OCI-LY7 (cell line): ENCODE data around the gene TUSC2.

Source experiments
- CTCF ChIP-seq: fragments of 200-600 bp; sonication (generic); conservative IDR thresholded peaks from 2 replicates; pipeline ENCODE4 v1.5.1; 2014; ENCODE audit warnings: mild to moderate bottlenecking, antibody characterized with exemption, low read length, moderate library complexity, mixed read lengths
- EZH2phosphoT487 ChIP-seq: fragments of 200-600 bp; sonication (generic); IDR thresholded peaks from 2 replicates; pipeline ENCODE4 v1.6.1; 2018; ENCODE audit warnings: low read depth, borderline replicate concordance, mild to moderate bottlenecking, mixed run types, antibody characterized with exemption, low read length, moderate library complexity, mixed read lengths

DNA sequence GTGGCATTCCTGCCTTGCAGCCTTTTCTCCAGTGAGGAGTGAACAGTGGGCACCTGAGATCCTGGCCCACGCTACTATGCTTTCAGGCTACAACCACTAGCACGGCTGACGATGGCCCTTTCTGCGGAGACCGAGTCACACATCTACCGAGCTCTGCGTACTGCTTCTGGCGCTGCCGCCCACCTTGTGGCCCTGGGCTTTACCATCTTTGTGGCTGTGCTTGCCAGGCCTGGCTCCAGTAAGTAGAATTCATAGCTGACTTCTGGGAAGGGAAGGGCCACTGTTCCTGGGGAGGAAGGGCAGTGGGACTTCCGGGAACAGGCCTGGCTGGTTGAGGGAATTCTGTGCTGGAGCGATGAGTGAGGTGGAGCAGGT, 23.3 kb upstream of the TUSC2 start:
- TF ChIP-seq CTCF (no peak), EZH2phosphoT487 (no peak)
